H1 (cell line): ENCODE measurements around the gene RIMS3. TPM values are rescaled to one million over a fixed set of nuclear protein-coding genes. Genes with fewer than 3 reads are reported as not detected.

ENCODE experiments used
- CBX5 ChIP-seq: fragments of 300-800, 300-1000 bp; sonication (generic); IDR thresholded peaks from 2 replicates; pipeline ENCODE4 v1.7.1; 2016; ENCODE audit warnings: antibody characterized with exemption, low read length, low read depth
- JUN ChIP-seq: IDR thresholded peaks from 2 replicates; pipeline ENCODE4 v1.6.1; 2011; ENCODE audit warnings: low read depth, mild to moderate bottlenecking, improper control_type of control experiment, low read length
- RBBP5 ChIP-seq: IDR thresholded peaks from 2 replicates; pipeline ENCODE4 v1.7.1; 2012; ENCODE audit warnings: low read depth, mild to moderate bottlenecking, inconsistent platforms, low read length, moderate library complexity, borderline replicate concordance
- SP1 ChIP-seq: IDR thresholded peaks from 2 replicates; pipeline ENCODE4 v1.6.1; 2011; ENCODE audit warnings: low read depth, low read length
- polyA plus RNA-seq, 7 experiments: library from polyadenylated mRNA; depleted of rRNA in 3 of 7; stranded (reverse) in 5 of 7; unstranded in 2 of 7; fragments of >200 nt in 5 of 7; fragments of 200-250 nt in 2 of 7; gene quantifications; 1 replicate in 5 of 7; 2 replicates in 1 of 7; 4 replicates in 1 of 7; pipeline versions ENCODE4 v1.2.1 to v1.2.3, GENCODE V29; 2011 to 2013; ENCODE audit warnings: missing spikeins in 2 of 7, mixed read lengths in 2 of 7
- total RNA-seq: library from RNA; stranded (reverse); fragmentation: NEBNext Ultra II Directional; extraction: Animal tissue kit (Norgen Biotek cat#: 25700); gene quantifications from 2 replicates; pipeline ENCODE4 v1.2.1, GENCODE V29; 2021
- TF ChIP-seq, protein P1 (sequence below): fragments of 300-600 bp; sonication (generic); IDR thresholded peaks from 2 replicates; pipeline ENCODE4 v1.7.1; 2012; ENCODE audit warnings: low read length, moderate library complexity, mild to moderate bottlenecking, inconsistent platforms; ENCODE audit not compliant: insufficient replicate concordance

Gene RIMS3
- total and polyA plus RNA-seq, 2 of the 8 experiments (the other 6 are each of a cell fraction or from before 2014, with no cell fraction given) = 13.3 to 20.6 TPM

DNA sequence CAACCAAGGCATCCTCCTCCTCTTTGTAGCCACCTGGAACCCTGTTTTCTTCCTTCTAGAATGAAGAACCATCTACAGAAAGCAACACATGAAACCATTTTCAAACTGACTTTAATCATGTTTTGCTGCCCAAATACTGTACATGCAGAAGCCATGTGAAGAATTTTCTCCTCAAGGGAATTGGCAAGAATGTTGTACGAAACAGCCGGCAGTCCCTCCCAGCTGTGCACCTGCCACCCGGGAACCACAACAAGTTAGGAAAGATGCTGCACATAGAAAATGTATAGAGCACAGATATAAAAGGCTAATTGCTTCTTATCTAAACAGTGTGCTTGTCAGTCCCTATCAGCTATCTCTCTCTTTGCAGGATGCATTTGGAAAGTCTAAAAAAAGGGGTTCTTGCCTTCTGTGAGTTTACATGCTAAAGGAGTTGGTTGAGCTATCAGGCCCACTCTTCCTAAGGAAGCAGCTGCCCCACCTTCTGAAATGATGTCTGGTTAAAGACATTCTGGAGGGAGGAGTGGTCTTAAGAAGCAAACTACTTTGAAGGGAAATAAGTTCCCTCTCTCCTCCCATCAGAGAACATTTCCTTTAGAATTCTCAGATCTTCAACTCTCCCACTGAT is 44.8 kb downstream of the RIMS3 start (continued):
- no peak for TF ChIP-seq SP1
- TF ChIP-seq, protein P1, sequence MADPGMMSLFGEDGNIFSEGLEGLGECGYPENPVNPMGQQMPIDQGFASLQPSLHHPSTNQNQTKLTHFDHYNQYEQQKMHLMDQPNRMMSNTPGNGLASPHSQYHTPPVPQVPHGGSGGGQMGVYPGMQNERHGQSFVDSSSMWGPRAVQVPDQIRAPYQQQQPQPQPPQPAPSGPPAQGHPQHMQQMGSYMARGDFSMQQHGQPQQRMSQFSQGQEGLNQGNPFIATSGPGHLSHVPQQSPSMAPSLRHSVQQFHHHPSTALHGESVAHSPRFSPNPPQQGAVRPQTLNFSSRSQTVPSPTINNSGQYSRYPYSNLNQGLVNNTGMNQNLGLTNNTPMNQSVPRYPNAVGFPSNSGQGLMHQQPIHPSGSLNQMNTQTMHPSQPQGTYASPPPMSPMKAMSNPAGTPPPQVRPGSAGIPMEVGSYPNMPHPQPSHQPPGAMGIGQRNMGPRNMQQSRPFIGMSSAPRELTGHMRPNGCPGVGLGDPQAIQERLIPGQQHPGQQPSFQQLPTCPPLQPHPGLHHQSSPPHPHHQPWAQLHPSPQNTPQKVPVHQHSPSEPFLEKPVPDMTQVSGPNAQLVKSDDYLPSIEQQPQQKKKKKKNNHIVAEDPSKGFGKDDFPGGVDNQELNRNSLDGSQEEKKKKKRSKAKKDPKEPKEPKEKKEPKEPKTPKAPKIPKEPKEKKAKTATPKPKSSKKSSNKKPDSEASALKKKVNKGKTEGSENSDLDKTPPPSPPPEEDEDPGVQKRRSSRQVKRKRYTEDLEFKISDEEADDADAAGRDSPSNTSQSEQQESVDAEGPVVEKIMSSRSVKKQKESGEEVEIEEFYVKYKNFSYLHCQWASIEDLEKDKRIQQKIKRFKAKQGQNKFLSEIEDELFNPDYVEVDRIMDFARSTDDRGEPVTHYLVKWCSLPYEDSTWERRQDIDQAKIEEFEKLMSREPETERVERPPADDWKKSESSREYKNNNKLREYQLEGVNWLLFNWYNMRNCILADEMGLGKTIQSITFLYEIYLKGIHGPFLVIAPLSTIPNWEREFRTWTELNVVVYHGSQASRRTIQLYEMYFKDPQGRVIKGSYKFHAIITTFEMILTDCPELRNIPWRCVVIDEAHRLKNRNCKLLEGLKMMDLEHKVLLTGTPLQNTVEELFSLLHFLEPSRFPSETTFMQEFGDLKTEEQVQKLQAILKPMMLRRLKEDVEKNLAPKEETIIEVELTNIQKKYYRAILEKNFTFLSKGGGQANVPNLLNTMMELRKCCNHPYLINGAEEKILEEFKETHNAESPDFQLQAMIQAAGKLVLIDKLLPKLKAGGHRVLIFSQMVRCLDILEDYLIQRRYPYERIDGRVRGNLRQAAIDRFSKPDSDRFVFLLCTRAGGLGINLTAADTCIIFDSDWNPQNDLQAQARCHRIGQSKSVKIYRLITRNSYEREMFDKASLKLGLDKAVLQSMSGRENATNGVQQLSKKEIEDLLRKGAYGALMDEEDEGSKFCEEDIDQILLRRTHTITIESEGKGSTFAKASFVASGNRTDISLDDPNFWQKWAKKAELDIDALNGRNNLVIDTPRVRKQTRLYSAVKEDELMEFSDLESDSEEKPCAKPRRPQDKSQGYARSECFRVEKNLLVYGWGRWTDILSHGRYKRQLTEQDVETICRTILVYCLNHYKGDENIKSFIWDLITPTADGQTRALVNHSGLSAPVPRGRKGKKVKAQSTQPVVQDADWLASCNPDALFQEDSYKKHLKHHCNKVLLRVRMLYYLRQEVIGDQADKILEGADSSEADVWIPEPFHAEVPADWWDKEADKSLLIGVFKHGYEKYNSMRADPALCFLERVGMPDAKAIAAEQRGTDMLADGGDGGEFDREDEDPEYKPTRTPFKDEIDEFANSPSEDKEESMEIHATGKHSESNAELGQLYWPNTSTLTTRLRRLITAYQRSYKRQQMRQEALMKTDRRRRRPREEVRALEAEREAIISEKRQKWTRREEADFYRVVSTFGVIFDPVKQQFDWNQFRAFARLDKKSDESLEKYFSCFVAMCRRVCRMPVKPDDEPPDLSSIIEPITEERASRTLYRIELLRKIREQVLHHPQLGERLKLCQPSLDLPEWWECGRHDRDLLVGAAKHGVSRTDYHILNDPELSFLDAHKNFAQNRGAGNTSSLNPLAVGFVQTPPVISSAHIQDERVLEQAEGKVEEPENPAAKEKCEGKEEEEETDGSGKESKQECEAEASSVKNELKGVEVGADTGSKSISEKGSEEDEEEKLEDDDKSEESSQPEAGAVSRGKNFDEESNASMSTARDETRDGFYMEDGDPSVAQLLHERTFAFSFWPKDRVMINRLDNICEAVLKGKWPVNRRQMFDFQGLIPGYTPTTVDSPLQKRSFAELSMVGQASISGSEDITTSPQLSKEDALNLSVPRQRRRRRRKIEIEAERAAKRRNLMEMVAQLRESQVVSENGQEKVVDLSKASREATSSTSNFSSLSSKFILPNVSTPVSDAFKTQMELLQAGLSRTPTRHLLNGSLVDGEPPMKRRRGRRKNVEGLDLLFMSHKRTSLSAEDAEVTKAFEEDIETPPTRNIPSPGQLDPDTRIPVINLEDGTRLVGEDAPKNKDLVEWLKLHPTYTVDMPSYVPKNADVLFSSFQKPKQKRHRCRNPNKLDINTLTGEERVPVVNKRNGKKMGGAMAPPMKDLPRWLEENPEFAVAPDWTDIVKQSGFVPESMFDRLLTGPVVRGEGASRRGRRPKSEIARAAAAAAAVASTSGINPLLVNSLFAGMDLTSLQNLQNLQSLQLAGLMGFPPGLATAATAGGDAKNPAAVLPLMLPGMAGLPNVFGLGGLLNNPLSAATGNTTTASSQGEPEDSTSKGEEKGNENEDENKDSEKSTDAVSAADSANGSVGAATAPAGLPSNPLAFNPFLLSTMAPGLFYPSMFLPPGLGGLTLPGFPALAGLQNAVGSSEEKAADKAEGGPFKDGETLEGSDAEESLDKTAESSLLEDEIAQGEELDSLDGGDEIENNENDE = no peak
- TF ChIP-seq CBX5 = no peak
- no peak for TF ChIP-seq JUN
- TF ChIP-seq RBBP5 = no peak
